ENCODE results near the gene CD99. TPM values are rescaled to one million over a fixed set of nuclear protein-coding genes. Genes with fewer than 3 reads are reported as not detected.

Gene CD99
- total RNA-seq, 2 experiments from 2014 or later = 255 to 256 TPM

- Mint-ChIP-seq H3K27me3 (no peaks in the 10 kb centered on the region), H3K4me3 (peak overlapping the region; percentile 71), H3K9me3 (peaks cover 5% of the 10 kb centered on the region), H3K4me1 (peaks cover 84% of the 10 kb centered on the region), H3K36me3 (peaks cover 48% of the 10 kb centered on the region), H3K27ac (peak overlapping the region; percentile 94)
- POLR2A ChIA-PET = no interaction called here
- DNase-seq (no peak), ATAC-seq (ENCODE audit: low read depth) (no peak)
These were observed 6.7 kb downstream of the CD99 start for GRCh38 chrX:2697741-2698299.

GRCh38 chrX:2698604-2699003, 7.5 kb downstream of the CD99 start:
- no peaks in the 10 kb centered on the region for H3K27me3 Mint-ChIP-seq
- POLR2A ChIA-PET = no interaction called here
- peak overlapping the region; percentile 94 for H3K27ac Mint-ChIP-seq
- ATAC-seq (ENCODE audit: low read depth) = no peak
- H3K4me1 Mint-ChIP-seq = peaks cover 85% of the 10 kb centered on the region
- DNase-seq = no peak
- H3K4me3 Mint-ChIP-seq = peak overlapping the region; percentile 71
- peaks cover 5% of the 10 kb centered on the region for H3K9me3 Mint-ChIP-seq
- peaks cover 48% of the 10 kb centered on the region for H3K36me3 Mint-ChIP-seq

GRCh38 chrX:2699959-2700358, 8.9 kb downstream of the CD99 start:
- DNase-seq = no peak
- POLR2A ChIA-PET = no interaction called here
- peaks cover 48% of the 10 kb centered on the region for H3K36me3 Mint-ChIP-seq
- H3K27ac Mint-ChIP-seq = peak overlapping the region; percentile 28
- H3K9me3 Mint-ChIP-seq = peaks cover 5% of the 10 kb centered on the region
- H3K27me3 Mint-ChIP-seq = no peaks in the 10 kb centered on the region
- ATAC-seq (ENCODE audit: low read depth) = no peak
- H3K4me1 Mint-ChIP-seq = peaks cover 83% of the 10 kb centered on the region
- no peak overlapping the region for H3K4me3 Mint-ChIP-seq

- peaks cover 52% of the 10 kb centered on the region for H3K36me3 Mint-ChIP-seq
- H3K4me1 Mint-ChIP-seq = peaks cover 84% of the 10 kb centered on the region
- no peaks in the 10 kb centered on the region for H3K27me3 Mint-ChIP-seq
- no peak for ATAC-seq (ENCODE audit: low read depth)
- DNase-seq = no peak
- POLR2A ChIA-PET = no interaction called here
- peaks cover 5% of the 10 kb centered on the region for H3K9me3 Mint-ChIP-seq
- H3K4me3 Mint-ChIP-seq = no peak overlapping the region
- peak overlapping the region; percentile 28 for H3K27ac Mint-ChIP-seq
These were observed 9.6 kb downstream of the CD99 start for GRCh38 chrX:2700405-2701320.

- no peak overlapping the region for H3K4me3 Mint-ChIP-seq
- H3K36me3 Mint-ChIP-seq = peaks cover 49% of the 10 kb centered on the region
- H3K4me1 Mint-ChIP-seq = peaks cover 77% of the 10 kb centered on the region
- DNase-seq (no peak), ATAC-seq (ENCODE audit: low read depth) (no peak)
- POLR2A ChIA-PET = no interaction called here
- H3K27me3 Mint-ChIP-seq = no peaks in the 10 kb centered on the region
- H3K9me3 Mint-ChIP-seq = peaks cover 5% of the 10 kb centered on the region
- no peak overlapping the region for H3K27ac Mint-ChIP-seq
These were observed 10.5 kb downstream of the CD99 start for GRCh38 chrX:2701600-2701999.

- Mint-ChIP-seq H3K9me3 (peaks cover 5% of the 10 kb centered on the region), H3K4me3 (no peak overlapping the region), H3K36me3 (peaks cover 37% of the 10 kb centered on the region), H3K27ac (no peak overlapping the region), H3K27me3 (no peaks in the 10 kb centered on the region), H3K4me1 (peaks cover 76% of the 10 kb centered on the region)
- no peak for ATAC-seq (ENCODE audit: low read depth)
- no peak for DNase-seq
- POLR2A ChIA-PET = no interaction called here
These were observed 12.9 kb downstream of the CD99 start for GRCh38 chrX:2703991-2704369.

- Mint-ChIP-seq H3K36me3 (peaks cover 30% of the 10 kb centered on the region), H3K27ac (no peak overlapping the region), H3K4me3 (peak overlapping the region; percentile 18), H3K9me3 (peaks cover 4% of the 10 kb centered on the region), H3K4me1 (peaks cover 81% of the 10 kb centered on the region), H3K27me3 (no peaks in the 10 kb centered on the region)
- POLR2A ChIA-PET = no interaction called here
- DNase-seq (no peak), ATAC-seq (ENCODE audit: low read depth) (no peak)
These were observed 14.1 kb downstream of the CD99 start for GRCh38 chrX:2705046-2705832.

GRCh38 chrX:2707334-2707760, 16.3 kb downstream of the CD99 start:
- POLR2A ChIA-PET = no interaction called here
- H3K27me3 Mint-ChIP-seq = no peaks in the 10 kb centered on the region
- H3K9me3 Mint-ChIP-seq = no peaks in the 10 kb centered on the region
- ATAC-seq (ENCODE audit: low read depth) (peak; percentile 66), DNase-seq (peak; percentile 48)
- H3K36me3 Mint-ChIP-seq = peaks cover 20% of the 10 kb centered on the region
- H3K4me1 Mint-ChIP-seq = peaks cover 70% of the 10 kb centered on the region
- H3K27ac Mint-ChIP-seq = peak overlapping the region; percentile 65
- peak overlapping the region; percentile 29 for H3K4me3 Mint-ChIP-seq

GRCh38 chrX:2708021-2708420, 16.9 kb downstream of the CD99 start:
- Mint-ChIP-seq H3K27ac (peak overlapping the region; percentile 65), H3K4me3 (peak overlapping the region; percentile 29), H3K4me1 (peaks cover 65% of the 10 kb centered on the region), H3K36me3 (peaks cover 19% of the 10 kb centered on the region), H3K27me3 (no peaks in the 10 kb centered on the region), H3K9me3 (no peaks in the 10 kb centered on the region)
- DNase-seq = no peak
- ATAC-seq (ENCODE audit: low read depth) = no peak
- POLR2A ChIA-PET = no interaction called here

GRCh38 chrX:2708592-2709188, 17.6 kb downstream of the CD99 start:
- ATAC-seq (ENCODE audit: low read depth) (no peak), DNase-seq (no peak)
- no peaks in the 10 kb centered on the region for H3K27me3 Mint-ChIP-seq
- peaks cover 18% of the 10 kb centered on the region for H3K36me3 Mint-ChIP-seq
- H3K9me3 Mint-ChIP-seq = no peaks in the 10 kb centered on the region
- POLR2A ChIA-PET = no interaction called here
- peaks cover 59% of the 10 kb centered on the region for H3K4me1 Mint-ChIP-seq
- peak overlapping the region; percentile 65 for H3K27ac Mint-ChIP-seq
- H3K4me3 Mint-ChIP-seq = peak overlapping the region; percentile 80

- Mint-ChIP-seq H3K27ac (peak overlapping the region; percentile 88), H3K36me3 (peaks cover 24% of the 10 kb centered on the region), H3K4me1 (peaks cover 60% of the 10 kb centered on the region), H3K27me3 (no peaks in the 10 kb centered on the region), H3K4me3 (peak overlapping the region; percentile 80), H3K9me3 (no peaks in the 10 kb centered on the region)
- POLR2A ChIA-PET = no interaction called here
- DNase-seq (no peak), ATAC-seq (ENCODE audit: low read depth) (no peak)
These were observed 18.5 kb downstream of the CD99 start for GRCh38 chrX:2709556-2709955.

- DNase-seq (no peak), ATAC-seq (ENCODE audit: low read depth) (peak; percentile 33)
- Mint-ChIP-seq H3K36me3 (peaks cover 26% of the 10 kb centered on the region), H3K27ac (peak overlapping the region; percentile 88), H3K4me3 (peak overlapping the region; percentile 80), H3K9me3 (no peaks in the 10 kb centered on the region), H3K27me3 (no peaks in the 10 kb centered on the region), H3K4me1 (peaks cover 60% of the 10 kb centered on the region)
- POLR2A ChIA-PET = no interaction called here
These were observed 19.1 kb downstream of the CD99 start for GRCh38 chrX:2710041-2710840.

- POLR2A ChIA-PET = no interaction called here
- no peak overlapping the region for H3K4me3 Mint-ChIP-seq
- H3K36me3 Mint-ChIP-seq = peaks cover 30% of the 10 kb centered on the region
- no peaks in the 10 kb centered on the region for H3K27me3 Mint-ChIP-seq
- no peak for ATAC-seq (ENCODE audit: low read depth)
- peaks cover 61% of the 10 kb centered on the region for H3K4me1 Mint-ChIP-seq
- no peak for DNase-seq
- H3K9me3 Mint-ChIP-seq = no peaks in the 10 kb centered on the region
- H3K27ac Mint-ChIP-seq = no peak overlapping the region
These were observed 20.3 kb downstream of the CD99 start for GRCh38 chrX:2711441-2711840.
